Astrocyte of the cerebellum (primary cell): Measurements from ENCODE around the gene METAP1D.

Experiments used
- DNase-seq: peaks from one replicate; pipeline ENCODE4 v3.0.0-alpha.2; 2011; ENCODE audit warnings: low read depth
- H3K4me3 ChIP-seq: 2 replicates; pipeline ENCODE4 v1.5.1; 2011; ENCODE audit warnings: mild to moderate bottlenecking, low read depth, low read length, moderate library complexity
- in situ Hi-C: cut with HindIII; loops from 2 replicates; pipeline ENCODE4 v1.10.0; 2017; ENCODE audit warnings: low sequenced_read_pairs
- TF ChIP-seq, protein P1 (sequence below): IDR thresholded peaks from 2 replicates; pipeline ENCODE4 v1.5.1; 2012; ENCODE audit warnings: low read length, low read depth, moderate library complexity, mild to moderate bottlenecking; ENCODE audit errors: missing control alignments

METAP1D gene

DNA sequence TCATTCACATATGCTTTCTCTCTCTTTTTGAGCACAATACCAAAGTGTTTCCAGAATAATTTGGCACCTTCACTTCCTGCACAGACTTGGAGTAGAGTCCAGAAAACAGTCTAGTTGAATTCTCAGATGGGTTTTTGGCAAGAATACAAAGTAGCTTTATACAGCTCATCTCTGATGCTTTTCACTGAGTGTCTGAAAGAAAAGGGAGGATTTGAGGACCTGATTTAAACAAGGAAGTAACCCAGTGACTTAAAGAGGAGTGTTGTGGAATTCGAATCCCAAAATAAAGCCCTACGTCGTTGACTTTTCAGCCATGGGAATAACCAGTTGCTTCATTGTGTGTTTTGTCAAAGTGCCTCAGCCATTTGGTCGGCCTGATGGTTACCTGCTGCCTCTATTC, 31.8 kb downstream of the METAP1D start:
- in situ Hi-C loops, result no loop called here
- TF ChIP-seq, protein P1, sequence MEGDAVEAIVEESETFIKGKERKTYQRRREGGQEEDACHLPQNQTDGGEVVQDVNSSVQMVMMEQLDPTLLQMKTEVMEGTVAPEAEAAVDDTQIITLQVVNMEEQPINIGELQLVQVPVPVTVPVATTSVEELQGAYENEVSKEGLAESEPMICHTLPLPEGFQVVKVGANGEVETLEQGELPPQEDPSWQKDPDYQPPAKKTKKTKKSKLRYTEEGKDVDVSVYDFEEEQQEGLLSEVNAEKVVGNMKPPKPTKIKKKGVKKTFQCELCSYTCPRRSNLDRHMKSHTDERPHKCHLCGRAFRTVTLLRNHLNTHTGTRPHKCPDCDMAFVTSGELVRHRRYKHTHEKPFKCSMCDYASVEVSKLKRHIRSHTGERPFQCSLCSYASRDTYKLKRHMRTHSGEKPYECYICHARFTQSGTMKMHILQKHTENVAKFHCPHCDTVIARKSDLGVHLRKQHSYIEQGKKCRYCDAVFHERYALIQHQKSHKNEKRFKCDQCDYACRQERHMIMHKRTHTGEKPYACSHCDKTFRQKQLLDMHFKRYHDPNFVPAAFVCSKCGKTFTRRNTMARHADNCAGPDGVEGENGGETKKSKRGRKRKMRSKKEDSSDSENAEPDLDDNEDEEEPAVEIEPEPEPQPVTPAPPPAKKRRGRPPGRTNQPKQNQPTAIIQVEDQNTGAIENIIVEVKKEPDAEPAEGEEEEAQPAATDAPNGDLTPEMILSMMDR, result no peak
- H3K4me3 ChIP-seq, result no peak overlapping the region
- DNase-seq, result no peak

DNA sequence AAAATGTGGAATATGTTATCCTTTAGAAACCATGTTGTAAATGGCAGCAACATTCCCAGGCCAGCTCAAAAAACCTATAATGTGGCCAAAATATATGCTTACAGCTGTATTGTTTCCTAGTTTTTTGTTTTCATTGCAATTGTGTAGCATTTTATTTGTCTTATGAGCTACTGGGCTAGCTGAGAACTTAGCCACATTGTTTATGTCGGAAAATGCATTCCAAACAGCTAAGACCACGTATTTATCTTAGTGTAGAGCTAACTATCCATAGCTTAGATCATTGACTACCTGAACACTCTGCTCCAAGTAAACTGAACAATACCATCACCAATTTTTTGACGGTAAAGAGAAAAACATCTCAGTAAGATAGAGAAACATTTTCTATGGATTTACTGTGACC, 38.4 kb downstream of the METAP1D start:
- no peak for DNase-seq
- H3K4me3 ChIP-seq, result no peak overlapping the region
- in situ Hi-C loops, result no loop called here
- TF ChIP-seq, protein P1, result no peak

DNA sequence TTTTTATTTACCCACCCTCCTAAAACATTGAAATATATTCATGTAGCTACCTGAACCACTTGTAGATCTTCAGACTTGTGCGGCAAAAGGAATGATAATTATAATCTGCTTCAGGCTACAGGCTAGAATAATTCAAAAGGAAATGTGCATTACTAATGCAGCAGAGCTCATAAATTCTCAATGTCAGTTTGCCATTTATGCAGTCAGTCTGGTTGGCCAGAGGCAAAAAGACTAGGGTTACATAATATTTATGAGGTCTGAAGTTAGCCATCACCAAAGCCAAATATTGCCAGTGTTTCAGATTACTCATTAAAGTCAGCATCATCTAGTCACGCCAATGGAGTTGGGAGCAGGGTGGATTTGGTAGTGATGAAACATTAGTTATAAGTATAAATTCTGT, 38.9 kb downstream of the METAP1D start:
- TF ChIP-seq, protein P1, result no peak
- no peak for DNase-seq
- in situ Hi-C loops, result no loop called here
- no peak overlapping the region for H3K4me3 ChIP-seq

DNA sequence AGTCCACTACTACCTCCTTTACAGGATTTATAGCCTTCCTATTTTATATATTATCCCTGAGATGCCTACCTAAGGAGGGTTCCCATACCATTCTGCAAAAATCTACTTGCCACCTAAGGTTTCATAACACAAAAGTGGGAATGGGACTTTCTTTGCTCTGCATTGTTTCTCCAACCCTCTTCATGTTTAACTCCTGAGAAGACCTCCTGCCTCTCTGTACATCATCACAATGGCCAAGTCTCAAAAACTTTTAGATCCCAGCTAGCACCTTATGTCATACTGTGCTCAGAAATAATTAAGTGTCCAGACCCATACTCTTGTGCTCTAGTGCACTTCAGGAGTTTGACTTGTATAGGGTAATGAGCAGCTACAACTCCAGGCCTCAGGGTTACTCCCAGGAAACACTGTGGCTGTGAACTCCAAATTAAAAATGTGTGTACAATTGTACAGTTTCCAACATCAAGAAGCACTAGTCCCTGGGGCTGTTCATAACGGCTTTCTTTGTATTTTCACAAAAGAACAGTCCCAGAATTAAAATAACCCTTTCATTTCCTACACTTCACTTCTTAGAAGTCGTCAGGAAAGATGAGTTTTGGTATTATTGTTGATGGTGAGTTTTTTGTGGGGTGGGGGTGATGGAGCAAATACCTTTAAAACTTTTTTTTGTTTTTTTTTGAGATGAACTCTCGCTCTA, 39.4 kb downstream of the METAP1D start:
- in situ Hi-C loops, result no loop called here
- TF ChIP-seq, protein P1, result no peak
- DNase-seq, result no peak
- H3K4me3 ChIP-seq, result no peak overlapping the region

DNA sequence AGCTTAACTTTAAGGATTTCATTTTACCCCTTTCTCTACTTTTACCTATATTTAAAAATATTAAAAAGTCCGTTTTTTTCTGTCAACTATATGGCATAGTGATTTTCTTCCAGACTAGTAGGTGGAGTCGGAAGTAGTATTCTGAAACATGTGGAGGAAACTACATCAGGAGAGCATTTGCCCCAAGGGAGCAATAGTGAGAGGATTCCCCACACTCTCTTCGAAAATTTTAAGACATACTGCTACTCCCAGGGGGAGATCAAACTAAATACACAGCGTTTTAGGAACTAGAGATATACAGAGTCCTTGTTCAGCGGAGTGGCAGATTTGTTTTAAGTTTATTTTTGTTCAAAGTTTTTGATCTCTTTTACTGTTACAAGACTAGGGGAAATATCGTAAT, 40.6 kb downstream of the METAP1D start:
- H3K4me3 ChIP-seq, result no peak overlapping the region
- TF ChIP-seq, protein P1, result no peak
- DNase-seq, result no peak
- in situ Hi-C loops, result no loop called here

DNA sequence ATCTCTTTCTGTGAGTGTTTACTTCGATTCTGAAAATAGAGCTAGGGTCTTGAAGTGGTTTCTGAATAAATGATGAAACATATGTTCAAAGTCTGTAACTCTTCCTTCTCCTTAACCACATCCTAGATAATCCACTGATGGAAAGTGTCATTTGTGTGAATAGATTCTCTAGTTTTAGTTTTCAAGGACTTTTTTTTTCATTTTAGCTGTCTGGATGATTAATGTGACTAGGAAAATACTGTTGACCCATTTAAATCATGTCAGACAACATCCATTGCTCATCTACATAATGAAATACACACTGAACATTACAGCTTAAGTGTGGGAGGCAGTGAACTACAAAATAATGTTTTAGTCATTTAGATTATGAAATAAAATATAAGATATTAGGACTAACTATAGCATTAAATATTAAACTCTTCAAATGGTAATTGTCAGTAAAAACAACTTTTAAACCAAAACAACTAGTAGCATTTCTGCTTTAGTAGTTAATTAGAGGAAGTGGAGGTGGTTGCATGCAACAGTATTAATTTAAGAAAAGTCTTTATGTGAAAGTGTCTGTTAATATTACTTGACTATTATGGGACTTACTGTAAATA, 46.4 kb downstream of the METAP1D start:
- no peak overlapping the region for H3K4me3 ChIP-seq
- TF ChIP-seq, protein P1, result no peak
- in situ Hi-C loops, result no loop called here
- no peak for DNase-seq
